ENCODE measurements around the gene POU6F2.

- TF ChIP-seq CTCF (IDR thresholded peaks at IDR 0.05) (no peak), POLR2AphosphoS5 (IDR thresholded peaks at IDR 0.05) (no peak)
Observed at GRCh38 chr7:38928506-38928905, 49.2 kb upstream of the POU6F2 start.

Data from transverse colon (tissue), 4 donors.